GM18507 (cell line): ENCODE results near the gene TSSK2.
"Not testable (repeated sequence)": the region's sequence is repeated elsewhere in the genome, so short reads cannot be mapped to it uniquely, and the experiment has no call there.

ENCODE experiments used
- DNase-seq: peaks from one replicate; pipeline ENCODE4 v3.0.0; 2011; ENCODE audit warnings: low read depth; ENCODE audit not compliant: insufficient read length; ENCODE audit errors: extremely low spot score
- FAIRE-seq: peaks from 2 replicates; lab custom pipeline; 2011; peaks lifted over from hg19 to GRCh38; lab: Jason Lieb, UNC

The TSSK2 gene

DNA sequence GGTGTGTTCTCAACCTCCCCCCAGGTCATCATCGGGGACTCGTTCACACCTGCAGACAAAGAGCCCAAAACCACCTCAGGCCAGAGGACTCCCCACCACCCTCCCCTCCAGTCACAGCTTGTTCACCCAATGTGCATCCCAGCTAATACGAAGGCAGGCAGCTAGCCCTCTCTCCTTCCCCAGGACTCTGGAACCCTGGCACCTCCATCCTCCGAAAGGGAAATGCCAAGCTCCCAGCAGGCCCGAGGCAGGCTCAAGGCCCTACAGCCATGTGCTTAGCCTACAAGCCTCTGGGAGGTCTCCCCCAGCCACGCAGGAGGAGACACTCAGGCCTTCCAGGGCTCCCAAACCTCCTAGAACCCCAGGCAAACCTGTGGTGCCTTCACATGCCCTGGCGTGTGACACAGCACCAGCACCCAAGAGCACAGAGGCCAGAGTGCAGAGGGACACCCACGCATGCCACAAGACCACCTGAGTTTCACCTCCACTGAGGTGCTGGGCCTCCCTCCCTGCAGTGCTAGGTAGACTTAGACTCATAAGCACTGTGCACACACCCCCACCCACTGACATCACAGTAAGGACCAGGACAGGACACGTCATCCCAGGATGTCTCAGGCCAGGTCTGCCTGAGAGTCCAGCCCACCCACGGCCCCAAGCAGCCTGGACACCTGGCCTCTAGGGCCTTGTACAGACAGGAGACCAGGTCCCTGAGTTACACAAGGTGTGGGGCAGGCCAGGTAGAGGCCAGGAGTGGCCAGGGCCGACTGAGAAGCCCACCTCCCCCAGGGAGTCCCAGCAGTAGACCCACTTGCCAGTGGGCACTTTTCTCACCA, 6.5 kb downstream of the TSSK2 start:
- DNase-seq (no peak), FAIRE-seq (no peak)

DNA sequence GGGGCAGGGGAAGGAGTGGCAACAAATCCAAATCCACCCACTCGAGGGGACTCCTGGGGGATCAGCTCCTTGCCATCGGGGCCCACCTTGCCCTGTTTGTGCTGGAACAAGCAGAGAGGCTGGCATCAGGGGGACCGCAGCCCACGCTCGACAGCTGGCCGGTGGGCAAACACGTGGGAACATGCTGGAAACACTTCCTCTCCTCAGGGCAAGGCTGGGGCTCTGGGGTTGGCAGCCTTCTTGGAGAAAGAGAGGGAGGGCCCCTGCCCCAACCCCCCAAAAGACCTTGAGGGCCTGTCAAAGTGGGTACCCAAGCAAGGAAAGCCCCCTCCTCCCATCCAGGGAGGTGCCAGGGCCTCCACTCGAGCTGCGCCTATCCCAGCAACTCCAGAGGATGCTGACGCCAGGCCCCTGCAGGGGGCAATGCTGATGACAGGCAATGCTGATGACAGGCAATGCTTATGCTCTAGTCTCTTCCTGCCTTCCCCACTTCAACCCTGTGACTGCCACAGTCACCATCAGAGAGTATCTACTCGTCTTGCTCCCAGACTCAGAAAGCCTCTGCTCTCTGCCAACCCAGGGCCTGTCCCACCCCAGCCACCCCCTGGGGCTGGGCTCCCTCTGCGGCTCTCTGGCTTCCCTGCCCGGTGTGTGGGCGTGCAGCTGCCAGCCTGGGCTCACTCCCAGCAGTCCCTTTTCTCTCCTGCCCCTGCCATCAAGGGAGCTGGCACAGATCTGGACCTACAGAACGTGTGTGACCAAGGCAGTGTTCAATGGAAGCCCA, 7.3 kb downstream of the TSSK2 start:
- DNase-seq (no peak), FAIRE-seq (no peak)

DNA sequence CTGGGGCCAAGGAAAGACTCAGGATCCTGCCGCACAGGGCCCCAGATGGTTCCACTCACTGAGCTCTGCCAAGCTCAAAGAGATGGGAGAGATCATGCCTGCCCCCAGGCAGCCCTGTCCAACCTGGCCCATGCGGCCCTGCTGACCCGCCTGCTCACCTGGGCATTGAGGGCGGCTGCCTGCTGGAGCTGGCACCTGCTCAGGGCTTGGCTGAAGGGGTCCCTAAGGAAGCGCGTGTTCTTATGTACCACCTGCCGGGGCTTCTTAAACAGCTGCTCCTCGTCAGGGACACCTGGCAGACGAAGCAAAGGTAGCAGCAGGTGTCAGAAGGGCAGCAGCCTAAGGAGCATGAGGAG, 7.9 kb downstream of the TSSK2 start:
- FAIRE-seq (no peak), DNase-seq (no peak)

DNA sequence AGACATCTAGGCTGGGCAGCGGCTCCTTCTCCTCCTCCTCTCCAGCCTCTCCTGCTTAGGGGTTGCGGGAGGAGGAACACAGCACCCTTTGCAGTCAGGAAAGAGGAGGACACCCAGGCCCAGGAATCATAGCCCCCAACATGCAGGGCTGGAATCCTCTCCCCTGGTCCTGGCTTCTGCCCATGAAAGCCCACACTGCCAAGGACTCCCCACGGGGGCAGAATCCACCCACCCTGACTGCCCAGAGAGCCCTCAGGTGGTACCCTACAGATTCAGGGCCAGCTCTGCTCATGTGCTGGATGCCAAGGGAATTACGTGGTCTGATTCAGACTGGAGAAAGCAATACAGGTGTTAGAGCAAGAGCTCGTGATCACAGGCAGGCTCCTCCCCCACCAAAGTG, 8.9 kb downstream of the TSSK2 start:
- FAIRE-seq: no peak
- DNase-seq: no peak

DNA sequence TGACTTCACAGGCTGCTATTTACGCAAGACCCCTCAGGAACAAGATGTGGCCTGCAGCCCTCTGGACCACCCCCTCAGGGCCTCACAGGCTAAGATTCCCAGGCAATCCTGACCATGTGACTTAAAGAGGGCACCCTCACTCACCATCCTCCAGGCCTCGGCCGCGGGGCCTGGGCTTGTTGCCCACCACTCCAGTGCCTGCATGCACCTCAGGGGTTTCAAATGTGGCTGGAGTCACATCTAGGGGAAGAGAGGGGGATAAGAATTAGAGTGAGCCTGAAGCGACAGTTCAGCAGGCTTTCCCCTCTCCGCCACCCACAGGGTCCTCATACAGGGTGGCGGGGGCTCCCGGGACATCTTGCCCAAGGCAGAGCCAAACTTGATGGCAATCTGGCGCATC, 11.3 kb downstream of the TSSK2 start:
- no peak for FAIRE-seq

DNA sequence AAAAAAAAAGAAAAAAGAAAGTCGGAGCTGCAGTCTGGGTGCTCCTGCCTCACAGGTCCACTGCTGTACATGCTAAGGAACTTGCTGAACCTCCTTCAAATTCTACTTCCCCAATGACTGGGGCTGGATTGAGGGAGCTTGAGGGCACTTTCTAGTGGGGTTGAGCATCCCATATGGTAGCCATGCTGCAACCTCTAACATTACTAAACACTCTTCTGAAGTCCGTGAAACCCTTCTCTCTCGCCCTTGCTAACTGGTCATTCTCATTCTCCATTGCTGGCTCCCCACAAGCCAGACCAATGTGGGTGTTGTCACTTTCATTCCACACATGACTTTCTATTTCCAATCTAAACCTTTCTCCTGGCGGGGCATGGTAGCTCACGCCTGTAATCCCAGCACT, 12.1 kb downstream of the TSSK2 start:
- DNase-seq (no peak), FAIRE-seq (no peak)

More for the DNA sequence above, 11.3 kb downstream of the TSSK2 start:
- DNase-seq: no peak

DNA sequence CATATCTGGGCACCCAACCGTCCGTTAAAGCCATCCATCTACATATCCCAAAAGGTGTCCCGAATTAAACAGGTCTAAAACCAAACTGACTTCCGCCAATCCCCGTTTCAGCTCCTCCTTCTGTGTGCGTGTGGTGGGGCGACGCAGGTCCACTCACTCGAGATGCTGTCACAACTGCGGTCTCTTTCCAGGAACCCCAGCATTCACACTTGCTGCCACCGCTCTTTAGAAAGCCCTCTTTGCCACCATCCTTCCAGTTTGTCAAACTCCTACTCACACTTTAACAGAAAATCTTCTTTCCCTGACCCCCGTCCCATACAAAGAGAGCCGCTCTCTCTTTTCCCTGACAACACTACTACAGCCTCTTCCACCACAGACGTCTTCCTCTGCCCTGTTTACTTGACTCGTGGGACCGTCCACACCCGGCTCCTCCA, 12.9 kb downstream of the TSSK2 start:
- FAIRE-seq: peak; percentile 45
- no peak for DNase-seq

DNA sequence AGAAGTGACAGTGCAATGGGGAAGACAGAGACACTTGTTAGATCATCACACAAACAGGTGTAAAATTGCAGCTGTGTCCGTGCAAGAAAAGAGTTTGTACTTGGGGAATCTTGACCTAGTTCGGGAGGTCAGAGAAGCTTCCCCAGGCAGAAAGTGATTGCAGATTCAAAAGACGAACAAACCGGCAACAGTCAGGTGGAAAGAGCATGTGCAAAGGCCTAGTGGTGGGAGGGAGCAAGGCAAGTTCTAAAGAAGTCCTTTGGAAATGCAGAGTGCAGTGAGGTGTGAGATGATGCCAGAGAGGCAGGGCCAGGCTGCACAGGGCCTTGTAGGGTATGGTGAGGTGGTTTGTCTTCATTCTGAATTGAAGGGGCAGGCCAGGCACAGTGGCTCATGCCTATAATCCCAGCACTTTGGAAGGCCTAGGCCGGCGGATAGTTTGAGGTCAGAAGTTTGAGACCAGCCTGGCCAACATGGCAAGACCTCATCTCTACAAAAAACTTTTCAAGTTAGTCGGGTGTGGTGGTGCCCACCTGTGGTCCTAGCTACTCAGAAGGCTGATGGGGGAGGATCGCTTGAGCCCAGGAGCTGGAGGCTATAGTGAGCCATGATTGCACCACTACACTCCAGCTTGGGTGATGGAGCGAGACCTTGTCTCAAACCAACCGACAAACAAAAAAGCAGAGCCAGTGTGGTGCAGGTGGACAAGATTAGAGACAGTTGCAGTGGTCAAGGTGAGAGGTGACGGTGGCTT, 15.3 kb downstream of the TSSK2 start:
- FAIRE-seq (no peak), DNase-seq (no peak)

DNA sequence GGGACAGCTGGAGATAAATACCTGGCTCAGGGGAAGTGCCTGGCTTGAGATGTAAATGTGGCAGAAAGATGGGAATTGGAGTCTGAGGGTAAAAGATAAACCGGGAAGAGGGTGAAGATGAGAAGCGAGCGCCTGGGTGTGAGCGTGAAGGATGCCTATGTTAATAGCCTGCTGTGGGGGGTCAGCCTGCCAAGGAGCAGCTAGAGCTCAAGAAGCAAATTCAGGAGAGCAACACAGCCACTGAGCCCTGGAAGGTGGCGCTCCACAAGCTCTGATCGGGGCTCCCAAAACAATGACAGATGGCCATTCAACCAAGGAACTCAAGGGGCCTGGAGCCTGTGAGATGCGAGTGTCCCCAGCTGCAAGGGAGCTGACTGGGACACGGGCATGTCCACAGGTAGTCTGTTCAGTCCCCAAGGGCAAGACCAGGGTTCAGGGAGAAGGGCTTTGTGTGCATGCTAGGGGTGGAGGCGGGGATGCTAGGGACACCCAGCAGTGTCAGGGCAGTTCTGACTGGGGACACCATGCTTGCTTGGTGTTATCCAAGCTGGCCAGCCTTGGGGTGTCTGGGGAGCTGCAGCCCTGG, 16.2 kb downstream of the TSSK2 start:
- FAIRE-seq (no peak), DNase-seq (no peak)

DNA sequence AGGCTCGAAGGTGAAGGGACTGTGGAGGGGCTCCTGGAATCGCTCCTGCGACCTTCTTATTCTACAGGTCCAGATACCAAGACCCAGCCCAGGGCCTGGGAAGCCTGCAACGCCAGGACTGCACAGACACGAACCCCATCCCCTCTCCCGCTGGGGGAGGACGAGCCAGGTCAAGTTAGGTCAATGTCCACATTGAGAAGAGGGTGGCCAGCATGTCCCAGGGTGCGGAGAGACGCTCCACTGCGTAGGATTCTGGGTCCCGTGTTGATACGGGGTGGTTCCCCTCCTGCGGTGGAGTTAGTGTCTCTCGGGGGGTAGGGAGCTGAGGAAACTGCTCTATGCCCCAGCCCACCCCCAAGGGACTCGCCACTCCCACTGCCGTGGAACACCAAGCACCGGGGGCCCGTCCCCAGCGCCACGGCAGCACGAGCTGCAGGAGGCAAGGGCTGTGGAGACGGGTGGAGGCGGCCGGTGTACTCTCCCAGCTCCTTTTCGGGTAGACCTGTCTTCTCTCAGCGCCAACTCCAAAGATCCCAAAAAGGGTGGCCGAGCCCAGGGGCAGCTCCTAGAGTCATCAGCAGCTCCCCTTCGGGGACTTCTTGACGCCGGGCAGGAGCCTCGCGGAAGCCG, 17.4 kb downstream of the TSSK2 start:
- DNase-seq (no peak), FAIRE-seq (no peak)

DNA sequence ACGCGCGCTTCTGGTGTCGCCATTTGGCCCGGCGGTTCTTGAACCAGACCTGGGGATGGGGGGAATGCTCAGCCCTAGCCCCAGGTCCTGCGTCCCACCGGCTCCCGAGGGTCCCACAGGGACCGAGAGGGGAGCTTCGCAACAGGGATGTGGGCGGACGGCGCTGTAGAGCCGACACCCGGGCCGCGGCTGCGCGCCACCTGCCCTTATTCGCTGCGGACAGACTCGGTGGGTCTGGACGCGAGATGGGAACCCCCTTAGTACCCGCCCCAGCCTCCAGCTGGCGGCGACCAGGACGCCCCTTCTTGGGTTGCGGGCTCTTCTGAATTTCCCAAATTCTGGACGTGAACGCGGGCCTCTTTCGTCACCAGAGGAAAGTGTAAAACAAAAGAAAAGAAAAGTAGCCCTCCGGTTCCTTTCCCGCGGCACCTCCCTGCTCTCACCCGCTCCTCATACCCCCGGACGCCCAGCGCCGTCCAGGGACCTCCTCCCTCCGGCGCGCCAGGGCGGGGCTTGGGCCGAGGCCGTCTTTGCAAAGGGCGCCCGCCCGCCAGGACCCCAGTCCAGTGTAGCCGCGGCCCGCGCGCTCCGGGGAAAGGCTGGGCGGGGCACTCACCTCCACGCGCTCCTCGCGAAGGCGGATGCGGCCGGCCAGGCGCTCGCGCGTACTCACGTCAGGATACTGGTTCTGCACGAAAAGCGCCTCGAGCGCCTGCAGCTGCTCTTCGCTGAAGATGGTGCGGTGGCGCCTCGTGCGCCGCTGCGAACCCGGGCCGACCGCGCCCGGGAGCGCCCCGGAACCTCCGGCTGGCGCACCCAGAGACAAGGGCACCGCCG, 18.2 kb downstream of the TSSK2 start:
- DNase-seq (no peak), FAIRE-seq (no peak)

DNA sequence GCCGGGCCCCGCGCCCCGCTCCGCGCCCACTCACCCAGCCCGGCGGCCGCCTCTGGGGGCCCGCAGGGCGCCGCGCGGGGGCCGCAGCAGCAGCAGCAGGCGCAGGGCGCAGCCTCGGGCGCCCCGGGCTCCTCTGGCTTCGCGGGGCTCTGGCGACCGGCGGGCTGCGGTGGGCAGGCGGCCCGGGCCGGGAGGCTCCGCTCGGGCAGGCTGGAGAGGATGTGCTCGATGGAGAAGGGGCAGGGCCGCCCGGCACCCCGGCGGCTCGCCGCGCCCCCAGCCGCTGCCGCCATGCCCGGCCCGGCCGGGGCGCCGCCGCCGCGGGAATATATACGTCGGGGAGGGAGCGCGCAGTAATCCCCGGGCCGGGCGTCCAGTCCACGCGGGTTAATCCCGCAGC, 18.9 kb downstream of the TSSK2 start, which contains the start of gene GSC2:
TSS of gene GSC2 (minus strand) at position 302 of the 400 bp plus-strand sequence. CDS start at position 293, 9 bp downstream.
- FAIRE-seq (no peak), DNase-seq (no peak)

DNA sequence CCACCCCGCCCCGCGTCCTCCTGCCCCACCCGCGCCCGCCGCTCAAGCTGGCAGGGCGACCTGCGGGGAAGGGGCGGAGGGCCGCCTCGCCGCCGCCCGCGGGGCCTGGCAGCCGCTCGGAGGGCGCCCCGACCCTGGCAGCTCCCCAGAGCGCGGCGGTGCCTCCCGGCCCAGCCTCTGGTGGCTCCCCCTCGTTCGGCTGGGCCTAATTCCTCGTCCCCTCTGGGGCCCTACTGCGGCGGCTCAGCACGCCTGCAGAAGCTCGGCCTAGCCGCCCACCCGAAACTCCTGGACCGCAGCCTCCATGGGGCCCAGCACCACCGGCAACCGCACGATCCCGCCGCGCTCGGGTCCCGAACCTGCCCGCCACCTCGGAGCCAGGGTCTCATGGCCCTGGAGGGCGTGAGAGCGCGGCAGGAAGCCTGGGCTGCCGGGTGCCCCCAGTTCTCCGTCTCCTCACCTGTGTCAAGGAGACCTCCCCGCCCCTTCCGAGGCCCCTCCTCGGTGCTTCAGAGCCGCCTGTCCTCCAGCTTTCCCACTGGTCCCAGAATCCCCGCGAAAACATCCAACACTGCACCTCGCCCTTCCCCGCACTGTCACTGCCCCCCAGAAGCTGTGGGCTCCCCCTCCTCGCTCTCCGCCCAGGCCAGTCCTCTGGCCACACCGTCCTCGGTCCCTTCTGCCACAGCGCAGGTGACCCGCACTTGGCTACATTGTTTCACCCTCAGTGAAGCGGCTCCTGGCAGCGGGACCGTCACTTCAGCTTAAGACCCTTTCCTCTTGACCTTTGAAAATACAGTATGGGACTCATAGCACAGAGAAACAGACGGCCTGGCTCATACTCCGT, 19.6 kb downstream of the TSSK2 start:
- FAIRE-seq (no peak), DNase-seq (no peak)

DNA sequence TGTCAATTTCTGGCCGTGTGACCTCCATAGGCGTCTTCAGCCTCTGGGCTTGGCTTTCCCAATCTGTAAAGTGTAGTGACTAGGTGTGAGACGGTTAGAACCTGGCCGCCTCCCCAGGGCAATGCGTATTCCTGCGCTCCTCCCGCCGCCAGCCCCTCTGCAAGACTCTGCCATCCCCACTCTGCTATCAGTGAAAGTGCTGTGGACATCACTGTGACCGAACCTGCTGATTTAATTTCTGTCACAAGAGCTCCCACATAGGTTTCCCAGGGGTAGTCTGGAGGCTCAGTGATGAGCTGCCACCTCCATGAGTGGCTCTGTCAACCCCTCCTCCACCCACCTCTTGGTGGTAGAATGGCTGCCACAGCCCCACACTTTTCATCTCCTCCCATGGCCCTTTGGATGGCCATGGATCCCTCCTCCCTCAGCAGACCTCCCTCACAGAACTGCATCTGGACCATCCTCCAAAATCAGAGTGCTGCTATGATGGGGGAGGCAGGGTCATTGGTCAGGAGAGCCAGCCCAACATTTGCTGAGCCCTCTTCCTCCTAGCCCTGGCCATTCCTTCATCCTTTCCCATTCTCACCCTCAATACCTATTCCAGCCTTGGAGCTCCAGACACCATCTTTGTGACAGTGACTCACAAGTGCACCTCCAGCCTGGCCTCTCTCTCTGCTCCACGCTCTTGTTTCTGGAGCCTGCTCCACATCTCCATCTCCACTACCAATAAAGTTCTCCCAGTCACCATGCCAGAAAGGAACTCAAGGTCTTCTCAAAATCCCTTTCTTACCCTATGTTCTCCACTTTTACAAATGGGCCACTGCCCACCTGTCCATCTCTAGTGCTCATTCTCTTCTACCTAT, 20.5 kb downstream of the TSSK2 start:
- DNase-seq (no peak), FAIRE-seq (no peak)

DNA sequence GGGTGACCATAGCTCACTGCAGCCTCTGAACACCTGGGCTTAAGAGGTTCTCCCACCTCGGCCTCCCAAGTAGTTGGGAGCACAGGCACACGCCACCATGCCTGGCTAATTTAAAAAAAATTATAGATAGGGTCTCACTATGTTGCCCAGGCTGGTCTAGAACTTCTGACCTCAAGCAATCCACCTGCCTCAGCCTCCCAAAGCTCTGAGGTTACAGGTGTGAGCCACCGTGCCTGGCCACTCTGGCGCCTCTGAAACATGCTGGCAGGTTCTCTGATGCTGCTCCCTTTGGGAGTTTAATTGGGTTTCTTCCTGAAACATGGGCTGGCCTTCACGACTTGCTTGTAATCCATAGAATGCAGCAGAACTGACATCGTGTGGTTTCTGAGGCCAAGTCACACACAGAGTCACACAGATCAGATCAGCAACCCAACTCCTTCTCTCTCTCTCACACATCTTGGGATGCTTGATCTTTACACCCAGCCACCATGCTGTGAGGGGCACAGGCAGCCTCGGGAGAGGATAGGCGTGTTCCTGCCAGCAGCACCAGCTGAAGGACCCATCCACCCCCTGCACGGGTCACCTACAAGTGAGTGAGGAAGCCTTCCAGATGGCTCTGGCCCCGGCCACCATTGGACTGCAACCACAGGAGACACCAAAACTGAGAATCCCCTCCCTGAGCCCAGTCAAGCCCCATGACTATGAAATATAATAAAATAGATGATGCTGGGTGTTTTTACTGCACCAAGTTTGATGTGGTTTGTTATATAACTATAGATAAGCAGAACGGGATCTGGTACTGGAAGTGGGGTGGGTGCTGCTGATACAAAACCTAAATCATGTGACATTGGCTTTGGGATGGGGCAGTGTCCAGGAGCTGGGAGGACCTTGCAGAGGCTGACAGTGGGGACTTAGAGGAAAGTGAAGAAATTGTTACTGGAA, 22.1 kb downstream of the TSSK2 start:
- no peak for FAIRE-seq
- no peak for DNase-seq

DNA sequence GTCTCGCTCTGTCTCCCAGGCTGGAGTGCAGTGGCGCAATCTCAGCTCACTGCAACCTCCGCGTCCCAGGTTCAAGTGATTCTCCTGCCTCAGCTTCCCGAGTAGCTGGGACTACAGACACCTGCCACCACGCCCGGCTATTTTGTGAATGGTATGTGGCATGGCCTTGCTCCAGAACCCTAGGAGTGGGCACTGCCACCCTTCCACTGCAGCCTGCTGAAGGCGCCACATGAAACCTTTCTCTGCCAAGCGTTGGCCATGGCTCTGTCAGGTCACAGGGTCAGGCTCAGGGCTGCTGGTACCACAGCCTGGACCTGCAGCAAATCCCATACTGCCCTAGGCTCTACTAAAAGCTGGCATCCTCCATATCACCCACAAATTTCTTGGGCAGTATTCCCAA, 25.0 kb downstream of the TSSK2 start:
- FAIRE-seq, DNase-seq: not testable (repeated sequence)
